Neural crest cell (in vitro differentiated cells): ENCODE data around the gene FER1L5. TPM values are rescaled to one million over a fixed set of nuclear protein-coding genes. Genes with fewer than 3 reads are reported as not detected.

Experiments used
- DNase-seq: peaks from one replicate; pipeline ENCODE4 v3.0.0; 2021; ENCODE audit warnings: low read depth, mixed read lengths, low spot score
- H3K27ac Mint-ChIP-seq: one replicate; pipeline ENCODE4 v1.8.0; 2021; ENCODE audit warnings: mild to moderate bottlenecking, mixed read lengths; ENCODE audit not compliant: unreplicated experiment
- H3K27me3 Mint-ChIP-seq: 2 replicates; pipeline ENCODE4 v1.8.0; 2021; ENCODE audit warnings: low read depth, mild to moderate bottlenecking, mixed read lengths
- H3K36me3 Mint-ChIP-seq: 2 replicates; pipeline ENCODE4 v1.8.0; 2021; ENCODE audit warnings: low read depth, mild to moderate bottlenecking, mixed read lengths
- H3K4me1 Mint-ChIP-seq: 2 replicates; pipeline ENCODE4 v1.8.0; 2021; ENCODE audit warnings: mixed read lengths
- H3K4me3 Mint-ChIP-seq: one replicate; pipeline ENCODE4 v1.8.0; 2021; ENCODE audit warnings: mild to moderate bottlenecking, mixed read lengths
- H3K9me3 Mint-ChIP-seq: 2 replicates; pipeline ENCODE4 v1.8.0; 2021; ENCODE audit warnings: mixed read lengths
- long read RNA-seq: library from polyadenylated mRNA; unstranded; transcript quantifications from one replicate; pipeline ENCODE4 v2.0.0, GENCODE V29; 2020
- total RNA-seq: library from RNA; stranded (reverse); gene quantifications from 2 replicates; pipeline ENCODE4 v1.2.1, GENCODE V29; 2021
- TF ChIP-seq, protein P1 (sequence below): fragments of 200-600 bp; sonication (generic); conservative IDR thresholded peaks from 2 replicates; pipeline ENCODE4 v1.5.0; 2021; ENCODE audit warnings: antibody characterized with exemption, mild to moderate bottlenecking

The FER1L5 gene
- 0.57 and 0.89 TPM in 2 replicates for total RNA-seq
- long read RNA-seq, partial matches to known transcripts: 1 of 2 reads
- long read RNA-seq, other reads (novel, unspliced or antisense): 1 of 2 reads

DNA sequence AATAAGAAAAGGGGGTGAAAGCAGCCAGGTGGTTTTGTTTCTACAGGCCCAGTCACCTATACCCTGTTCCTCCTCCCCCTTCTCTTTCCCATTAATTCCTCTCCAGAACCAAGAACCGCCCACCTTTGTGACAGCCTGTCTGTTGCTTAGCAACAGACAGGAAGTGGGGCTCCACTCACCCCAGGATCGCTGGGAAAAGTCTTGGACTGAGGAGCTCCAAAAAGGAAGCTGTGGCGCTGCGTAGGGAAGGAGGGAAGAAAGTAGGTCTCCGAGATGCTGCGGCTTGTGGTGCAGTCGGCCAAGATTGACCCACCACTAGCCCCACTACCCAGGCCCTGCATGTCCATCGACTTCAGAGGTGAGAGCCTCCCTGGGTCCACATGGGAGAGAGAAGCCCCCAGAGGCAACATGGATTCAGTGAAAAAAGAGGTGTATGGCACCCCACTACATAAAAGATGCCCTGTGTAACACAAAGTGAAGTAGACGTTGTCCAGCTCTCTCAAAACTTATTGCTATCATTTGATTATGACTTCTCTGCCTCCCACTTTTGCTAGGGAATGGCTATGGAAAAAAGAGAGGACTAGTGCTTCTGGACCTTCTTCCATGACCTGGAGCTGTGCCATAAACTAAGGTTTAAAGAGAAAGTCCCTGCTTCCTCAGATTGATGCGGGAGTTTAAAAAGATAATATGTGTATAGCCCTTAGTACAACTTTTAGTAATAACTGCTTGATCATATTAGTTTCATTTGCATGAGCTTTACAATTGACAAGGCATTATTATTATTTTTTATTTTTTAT lies at the start of gene FER1L5:
TSS of gene FER1L5 (plus strand) at position 201 of the 797 bp plus-strand sequence. CDS start at position 274, 73 bp downstream.
- Mint-ChIP-seq H3K4me1 (peaks cover 21% of the 10 kb centered on the region), H3K9me3 (peaks cover 2% of the 10 kb centered on the region), H3K36me3 (no peaks in the 10 kb centered on the region), H3K4me3 (peak within 1 kb of the TSS; percentile 80), H3K27me3 (no peaks in the 10 kb centered on the region), H3K27ac (peak within 1 kb of the TSS; percentile 75)
- peak; percentile 23 for DNase-seq
- TF ChIP-seq, protein P1, sequence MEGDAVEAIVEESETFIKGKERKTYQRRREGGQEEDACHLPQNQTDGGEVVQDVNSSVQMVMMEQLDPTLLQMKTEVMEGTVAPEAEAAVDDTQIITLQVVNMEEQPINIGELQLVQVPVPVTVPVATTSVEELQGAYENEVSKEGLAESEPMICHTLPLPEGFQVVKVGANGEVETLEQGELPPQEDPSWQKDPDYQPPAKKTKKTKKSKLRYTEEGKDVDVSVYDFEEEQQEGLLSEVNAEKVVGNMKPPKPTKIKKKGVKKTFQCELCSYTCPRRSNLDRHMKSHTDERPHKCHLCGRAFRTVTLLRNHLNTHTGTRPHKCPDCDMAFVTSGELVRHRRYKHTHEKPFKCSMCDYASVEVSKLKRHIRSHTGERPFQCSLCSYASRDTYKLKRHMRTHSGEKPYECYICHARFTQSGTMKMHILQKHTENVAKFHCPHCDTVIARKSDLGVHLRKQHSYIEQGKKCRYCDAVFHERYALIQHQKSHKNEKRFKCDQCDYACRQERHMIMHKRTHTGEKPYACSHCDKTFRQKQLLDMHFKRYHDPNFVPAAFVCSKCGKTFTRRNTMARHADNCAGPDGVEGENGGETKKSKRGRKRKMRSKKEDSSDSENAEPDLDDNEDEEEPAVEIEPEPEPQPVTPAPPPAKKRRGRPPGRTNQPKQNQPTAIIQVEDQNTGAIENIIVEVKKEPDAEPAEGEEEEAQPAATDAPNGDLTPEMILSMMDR: no peak

DNA sequence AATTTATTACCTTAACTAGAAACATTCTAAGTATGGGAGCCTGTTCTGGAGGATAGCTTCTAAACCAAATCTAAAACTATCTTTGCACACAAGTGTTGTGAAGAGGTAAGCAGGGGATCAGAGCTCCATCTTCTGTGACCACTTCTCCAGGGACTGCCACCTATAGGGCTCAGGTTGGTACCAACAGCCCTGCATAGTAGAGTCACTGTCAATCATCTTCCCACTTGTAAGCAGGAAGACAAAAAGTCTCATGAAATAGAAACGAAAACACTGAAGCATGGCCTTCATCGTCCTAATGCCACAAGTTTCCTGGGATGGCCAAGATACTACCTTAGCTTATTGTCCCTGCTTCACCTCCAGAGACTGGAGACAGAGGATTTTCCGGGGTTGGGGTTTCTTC lies 48.3 kb upstream of the FER1L5 start:
- TF ChIP-seq, protein P1: no peak
- Mint-ChIP-seq H3K36me3 (peaks cover 45% of the 10 kb centered on the region), H3K9me3 (no peaks in the 10 kb centered on the region)

DNA sequence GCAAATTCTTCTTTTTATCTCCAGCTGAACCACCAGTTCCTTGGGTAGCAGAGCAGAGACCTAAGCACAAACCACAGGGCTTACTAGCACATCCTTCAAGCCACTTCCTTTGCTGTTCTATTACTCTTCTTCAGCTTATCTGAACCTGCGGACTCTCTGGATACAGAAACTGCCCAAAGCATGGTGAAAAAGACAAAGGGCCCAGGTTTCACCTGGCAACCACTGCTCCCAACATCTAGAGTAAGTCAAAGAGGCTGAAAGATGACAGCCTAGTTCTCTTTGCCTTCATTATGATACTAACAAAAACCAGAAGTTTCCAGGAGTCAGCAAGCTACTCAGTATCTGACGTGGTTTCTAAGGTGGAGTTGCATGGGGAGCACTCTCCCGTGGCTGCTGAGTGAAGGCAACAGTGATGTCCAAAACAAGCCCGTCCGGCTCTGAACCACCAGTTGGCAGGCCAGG lies 47.8 kb upstream of the FER1L5 start:
- Mint-ChIP-seq H3K36me3 (peaks cover 42% of the 10 kb centered on the region), H3K9me3 (no peaks in the 10 kb centered on the region), H3K27me3 (no peaks in the 10 kb centered on the region), H3K27ac (no peak overlapping the region), H3K4me1 (peaks cover 6% of the 10 kb centered on the region), H3K4me3 (no peak overlapping the region)
- TF ChIP-seq, protein P1: no peak
- DNase-seq: no peak

More for the DNA sequence above, 48.3 kb upstream of the FER1L5 start:
- peaks cover 6% of the 10 kb centered on the region for H3K4me1 Mint-ChIP-seq
- no peak overlapping the region for H3K4me3 Mint-ChIP-seq
- DNase-seq: no peak
- no peaks in the 10 kb centered on the region for H3K27me3 Mint-ChIP-seq
- no peak overlapping the region for H3K27ac Mint-ChIP-seq

DNA sequence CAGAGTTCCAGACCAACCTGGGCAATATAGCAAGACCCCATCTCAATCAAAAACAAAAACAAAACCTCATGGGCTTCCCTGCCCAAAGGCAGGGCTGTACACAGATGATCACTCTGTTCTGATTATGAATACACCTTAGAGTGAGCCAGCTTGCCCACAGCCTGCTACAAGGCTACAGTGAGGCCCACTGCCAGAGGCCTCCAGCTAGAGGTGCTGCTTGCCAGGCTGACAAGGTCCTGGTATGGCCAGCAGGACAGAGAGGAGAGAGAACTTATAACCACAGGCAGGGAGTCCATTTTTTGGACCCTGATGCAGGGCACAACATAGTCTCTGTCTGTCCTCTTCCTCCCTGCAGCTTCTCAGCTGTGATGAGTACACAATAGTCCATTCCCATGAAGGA lies 46.0 kb upstream of the FER1L5 start:
- Mint-ChIP-seq H3K4me3 (no peak overlapping the region), H3K27ac (no peak overlapping the region), H3K36me3 (peaks cover 39% of the 10 kb centered on the region), H3K9me3 (no peaks in the 10 kb centered on the region), H3K4me1 (no peaks in the 10 kb centered on the region), H3K27me3 (no peaks in the 10 kb centered on the region)
- no peak for DNase-seq
- TF ChIP-seq, protein P1: no peak

DNA sequence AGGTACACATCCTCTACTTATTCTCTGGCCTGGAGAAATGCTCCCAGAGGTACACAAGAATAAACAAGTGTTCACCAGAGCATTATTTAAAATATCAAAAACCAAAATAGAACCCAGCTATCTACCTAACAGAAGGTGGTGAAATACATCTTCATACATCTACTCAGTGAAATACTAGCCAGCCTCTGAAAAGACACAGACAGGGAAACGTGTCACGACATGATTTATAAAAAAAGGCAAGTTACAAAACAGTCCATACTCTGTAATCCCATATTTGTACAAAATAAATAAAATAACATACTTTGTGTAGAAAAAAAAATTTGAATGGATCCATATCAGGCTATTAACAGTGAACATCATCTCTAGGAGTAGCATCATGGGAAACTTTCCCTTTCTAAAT lies 42.6 kb upstream of the FER1L5 start:
- TF ChIP-seq, protein P1: no peak
- no peak for DNase-seq
- H3K9me3 Mint-ChIP-seq: no peaks in the 10 kb centered on the region
- no peaks in the 10 kb centered on the region for H3K4me1 Mint-ChIP-seq
- peaks cover 23% of the 10 kb centered on the region for H3K36me3 Mint-ChIP-seq
- H3K27ac Mint-ChIP-seq: no peak overlapping the region
- no peak overlapping the region for H3K4me3 Mint-ChIP-seq
- H3K27me3 Mint-ChIP-seq: no peaks in the 10 kb centered on the region
